ENCODE data around the gene AUNIP. TPM values are rescaled to one million over a fixed set of nuclear protein-coding genes. Genes with fewer than 3 reads are reported as not detected.

Gene AUNIP
- total and polyA plus RNA-seq, 2 of the 8 experiments (the other 6 are each of a cell fraction or from before 2014, with no cell fraction given) = 18.6 to 23.2 TPM

- Histone ChIP-seq H3K9me3 (ENCODE audit: insufficient read depth in 2 of 2, low read depth in 1 of 2, low read length in 1 of 2) (no peaks in the 10 kb centered on the region), H2BK5ac (ENCODE audit: low read depth, low read length) (no peak overlapping the region), H4K5ac (ENCODE audit: insufficient read length, low read depth, low read length) (no peak overlapping the region), H3K56ac (replicated peaks; ENCODE audit: insufficient read length, low read depth, low read length) (no peak overlapping the region), H2AK5ac (ENCODE audit: low read depth, low read length) (no peak overlapping the region), H3K23me2 (ENCODE audit: low read depth, low read length) (peaks cover 9% of the 10 kb centered on the region; the same call in 1 of the 2 replicates), H3K4me1 (replicated peaks in 1 of 4; ENCODE audit: control insufficient read depth in 3 of 4, insufficient read depth in 4 of 4, low read length in 3 of 4) (peaks cover 7 to 14% (median 11%) of the 10 kb centered on the region in 4 experiments; a peak in 6 of 7 replicates), H4K91ac (replicated peaks; ENCODE audit: insufficient read length, low read length) (no peak overlapping the region), H3K18ac (ENCODE audit: extremely low read depth, low read length) (peak overlapping the region; percentile 83; the same call in 1 of the 2 replicates), H2AFZ (ENCODE audit: low read length) (no peak overlapping the region), H3K4me3 (ENCODE audit: extremely low read depth in 1 of 4, insufficient read depth in 2 of 4, low read depth in 3 of 4, low read length in 4 of 4) (peak overlapping the region; percentile 54 to 73 (median 60)), H3K4me2 (ENCODE audit: insufficient read depth in 1 of 2, low read depth in 2 of 2, low read length in 2 of 2) (peak overlapping the region; percentile 83 to 96), H2BK20ac (ENCODE audit: low read length) (no peak overlapping the region), H3K27ac (ENCODE audit: low read depth, low read length) (no peak overlapping the region), H2BK12ac (ENCODE audit: low read depth, low read length) (no peak overlapping the region), H4K8ac (ENCODE audit: extremely low read depth, insufficient read depth, low read length) (peak overlapping the region; percentile 73), H3K9ac (replicated peaks in 1 of 4; ENCODE audit: extremely low read depth in 1 of 4, low read depth in 3 of 4, low read length in 3 of 4) (peak overlapping the region in 3 of 4 experiments; percentile 20 to 52 (median 45); a peak in 4 of 7 replicates), H3K14ac (ENCODE audit: insufficient read length) (no peak overlapping the region), H3K4ac (replicated peaks; ENCODE audit: insufficient read length, low read depth, low read length) (no peak overlapping the region), H3K36me3 (ENCODE audit: control insufficient read depth in 2 of 4, insufficient read depth in 4 of 4, low read length in 3 of 4) (peaks cover 0 to 4% (median 2%) of the 10 kb centered on the region in 4 experiments; a peak in 3 of 8 replicates), H2BK15ac (ENCODE audit: low read length) (no peak overlapping the region), H4K20me1 (replicated peaks in 1 of 2; ENCODE audit: control insufficient read depth in 1 of 2, insufficient read depth in 2 of 2, low read length in 2 of 2) (peaks cover 0 to 8% of the 10 kb centered on the region in 2 experiments), H3K79me2 (ENCODE audit: control insufficient read depth in 1 of 2, insufficient read depth in 2 of 2, low read length in 2 of 2) (no peaks in the 10 kb centered on the region), H3K23ac (ENCODE audit: insufficient read length) (no peak overlapping the region), H3K79me1 (ENCODE audit: low read depth, low read length) (no peaks in the 10 kb centered on the region; the same call in 1 of the 2 replicates), H3K27me3 (replicated peaks in 1 of 4; ENCODE audit: control insufficient read depth in 3 of 4, extremely low read depth in 1 of 4, insufficient read depth in 3 of 4, low read length in 3 of 4) (peaks cover 0 to 2% (median under 1%) of the 10 kb centered on the region in 4 experiments; a peak in 3 of 7 replicates), H2BK120ac (replicated peaks; ENCODE audit: low read depth, low read length) (no peak overlapping the region)
- 77% methylated on average over 15 of the region's 15 CpGs; no CpG with 5 or more reads in 1 of the 2 experiments for WGBS, 2 experiments (ENCODE audit: extremely low coverage in 1 of 2, insufficient coverage in 1 of 2, insufficient read length in 1 of 2, insufficient replicate concordance in 2 of 2, low coverage in 1 of 2, low lambda C conversion rate in 2 of 2, missing lambda C conversion rate in 1 of 2)
- no peak for FAIRE-seq
- peak in 1 of 2 experiments; percentile 65 for DNase-seq (ENCODE audit: low read depth in 1 of 2, low spot score in 2 of 2)
- POLR2A ChIA-PET (ENCODE audit: partially characterized antibody) = interaction anchor here (1.3 to 2.0 kb wide), 6 partner anchors 9 to 231 kb away, joined by 3 to 9 read pairs (median 5); no protein-coding TSS in a partner anchor
- CTCF ChIA-PET (ENCODE audit: partially characterized antibody) = interaction anchor here (0.6 to 8.3 kb wide), 14 partner anchors 10 to 313 kb away, joined by 3 to 83 read pairs (median 4); no protein-coding TSS in a partner anchor
- no peak for TF ChIP-seq BRCA1 (IDR thresholded peaks at IDR 0.05; ENCODE audit: low read depth, low read length)
- no peak for TF ChIP-seq HDAC6 (IDR thresholded peaks at IDR 0.05; ENCODE audit: low read depth, low read length)
- no peak for TF ChIP-seq CHD1 (IDR thresholded peaks at IDR 0.05; ENCODE audit: low read depth, low read length)
- no peak for TF ChIP-seq FOSL1 (IDR thresholded peaks at IDR 0.05; ENCODE audit: insufficient read depth, low read depth, low read length)
- no peak for TF ChIP-seq SRF (IDR thresholded peaks at IDR 0.05; ENCODE audit: low read depth, low read length)
- TF ChIP-seq MAX (IDR thresholded peaks at IDR 0.05) = no peak
- TF ChIP-seq SUZ12 (IDR thresholded peaks at IDR 0.05; ENCODE audit: low read length) = no peak
- no peak for TF ChIP-seq PHF8 (conservative IDR thresholded peaks at IDR 0.05; ENCODE audit: low read depth, low read length)
- no peak for TF ChIP-seq HDAC2 (IDR thresholded peaks at IDR 0.05; ENCODE audit: borderline replicate concordance in 1 of 2, low read depth in 2 of 2, low read length in 2 of 2)
These were observed 58.4 kb downstream of the AUNIP start for GRCh38 chr1:25800703-25801377.

All from H1 (cell line).